ENCODE results near the gene COG4.

- TF ChIP-seq ZNF473 (tag by site-specific recombination; IDR thresholded peaks at IDR 0.05) (no peak), BCL11A (tag by site-specific recombination; IDR thresholded peaks at IDR 0.05; ENCODE audit: low read depth) (no peak), KLF16 (tag by site-specific recombination; IDR thresholded peaks at IDR 0.05) (no peak), ZNF214 (tag by site-specific recombination; IDR thresholded peaks at IDR 0.05; ENCODE audit: borderline replicate concordance) (no peak), CTCF (tag by site-specific recombination; IDR thresholded peaks at IDR 0.05) (no peak), ZNF521 (tag by site-specific recombination; IDR thresholded peaks at IDR 0.05) (no peak), ZNF174 (tag by site-specific recombination; IDR thresholded peaks at IDR 0.05) (no peak), ZBTB7A (tag by site-specific recombination; IDR thresholded peaks at IDR 0.05; ENCODE audit: low read depth) (no peak), REST (tag by site-specific recombination; IDR thresholded peaks at IDR 0.05) (no peak)
- TF ChIP-seq, protein P1, sequence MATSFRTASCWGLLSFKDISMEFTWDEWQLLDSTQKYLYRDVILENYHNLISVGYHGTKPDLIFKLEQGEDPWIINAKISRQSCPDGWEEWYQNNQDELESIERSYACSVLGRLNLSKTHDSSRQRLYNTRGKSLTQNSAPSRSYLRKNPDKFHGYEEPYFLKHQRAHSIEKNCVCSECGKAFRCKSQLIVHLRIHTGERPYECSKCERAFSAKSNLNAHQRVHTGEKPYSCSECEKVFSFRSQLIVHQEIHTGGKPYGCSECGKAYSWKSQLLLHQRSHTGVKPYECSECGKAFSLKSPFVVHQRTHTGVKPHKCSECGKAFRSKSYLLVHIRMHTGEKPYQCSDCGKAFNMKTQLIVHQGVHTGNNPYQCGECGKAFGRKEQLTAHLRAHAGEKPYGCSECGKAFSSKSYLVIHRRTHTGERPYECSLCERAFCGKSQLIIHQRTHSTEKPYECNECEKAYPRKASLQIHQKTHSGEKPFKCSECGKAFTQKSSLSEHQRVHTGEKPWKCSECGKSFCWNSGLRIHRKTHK (tag by site-specific recombination; IDR thresholded peaks at IDR 0.05) = no peak
These were observed 91.0 kb downstream of the COG4 start for GRCh38 chr16:70432356-70432722.
